Measurements from ENCODE around the gene GPC5.

Gene GPC5

DNA sequence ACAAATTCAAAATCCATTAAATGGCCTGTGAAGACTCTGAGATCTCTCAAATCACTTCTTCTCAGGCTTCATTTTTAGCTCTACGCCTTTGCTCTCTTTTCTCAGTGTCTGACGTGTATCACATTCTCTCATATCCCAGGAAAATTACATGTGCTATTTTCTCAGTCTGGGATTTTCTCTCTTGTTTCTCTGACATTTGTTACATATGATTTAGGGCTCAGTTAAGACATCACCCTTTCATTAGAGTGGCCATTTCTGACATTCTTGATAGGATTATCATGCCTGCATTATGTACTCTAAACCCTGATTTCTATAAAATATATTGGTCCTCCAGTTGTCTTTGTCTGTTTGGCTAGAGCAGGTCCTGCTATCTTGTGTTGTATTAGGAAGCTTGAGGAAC is 136.6 kb downstream of the GPC5 start:
- FAIRE-seq (no peak), DNase-seq (ENCODE audit: low spot score) (no peak)

DNA sequence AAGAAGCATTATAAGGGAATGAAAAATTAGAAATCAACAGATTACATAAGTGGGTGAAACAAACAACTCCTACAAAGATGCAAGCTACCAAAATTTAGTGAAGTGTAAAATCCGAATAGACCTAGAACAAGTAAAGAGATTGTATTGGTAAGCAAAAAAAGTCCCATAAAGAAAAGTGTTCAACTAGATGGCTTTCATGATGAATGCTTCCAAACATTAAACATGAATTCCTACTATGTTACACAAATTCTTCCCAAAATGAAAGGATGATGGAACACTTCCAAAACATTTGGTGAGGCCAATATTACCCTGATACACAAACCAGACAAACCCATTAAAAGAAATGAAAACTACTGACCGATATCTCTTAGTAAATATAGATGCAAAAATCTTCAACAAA is 139.0 kb downstream of the GPC5 start:
- DNase-seq (ENCODE audit: low spot score), result no peak
- FAIRE-seq, result no peak

DNA sequence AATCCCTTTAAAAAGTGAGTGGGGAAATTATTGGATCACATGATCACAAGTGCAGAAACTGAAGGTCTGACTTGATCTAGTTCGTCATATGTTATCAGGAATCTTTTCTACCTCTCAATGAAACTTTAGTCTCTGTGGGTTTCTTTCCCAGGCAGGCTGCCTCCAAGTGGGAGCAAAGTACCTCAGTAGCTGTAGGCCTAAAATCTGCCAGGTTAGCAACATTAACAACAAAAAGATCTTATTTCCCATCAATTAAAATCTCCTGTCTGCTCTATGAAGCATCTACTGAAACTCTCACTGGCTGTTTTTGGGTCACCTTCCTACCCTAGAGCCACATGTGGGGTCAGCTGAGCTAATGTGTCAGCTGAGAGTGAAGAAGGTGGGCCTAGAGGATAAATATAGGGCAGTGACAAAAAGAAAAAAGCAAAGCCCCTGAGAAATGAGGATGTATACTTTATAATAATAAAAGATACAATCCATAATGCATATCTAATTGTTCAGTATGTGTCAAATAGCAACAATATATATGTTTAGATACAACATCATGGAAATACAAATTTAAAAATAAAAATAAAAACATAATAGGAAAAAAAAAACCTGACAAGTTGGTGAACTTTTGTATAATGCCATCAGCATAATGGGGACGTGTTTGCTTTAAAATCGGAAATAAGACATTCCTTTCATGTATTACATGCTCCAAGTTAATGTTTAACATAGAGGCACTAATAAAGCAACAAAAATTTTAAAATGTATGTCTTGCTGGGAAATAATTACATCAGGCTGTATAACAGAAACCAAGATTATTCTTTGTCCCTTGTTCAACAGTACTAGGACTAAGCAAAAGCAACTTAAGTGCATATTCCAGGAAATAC is 141.1 kb downstream of the GPC5 start:
- FAIRE-seq, result no peak
- DNase-seq (ENCODE audit: low spot score), result no peak

DNA sequence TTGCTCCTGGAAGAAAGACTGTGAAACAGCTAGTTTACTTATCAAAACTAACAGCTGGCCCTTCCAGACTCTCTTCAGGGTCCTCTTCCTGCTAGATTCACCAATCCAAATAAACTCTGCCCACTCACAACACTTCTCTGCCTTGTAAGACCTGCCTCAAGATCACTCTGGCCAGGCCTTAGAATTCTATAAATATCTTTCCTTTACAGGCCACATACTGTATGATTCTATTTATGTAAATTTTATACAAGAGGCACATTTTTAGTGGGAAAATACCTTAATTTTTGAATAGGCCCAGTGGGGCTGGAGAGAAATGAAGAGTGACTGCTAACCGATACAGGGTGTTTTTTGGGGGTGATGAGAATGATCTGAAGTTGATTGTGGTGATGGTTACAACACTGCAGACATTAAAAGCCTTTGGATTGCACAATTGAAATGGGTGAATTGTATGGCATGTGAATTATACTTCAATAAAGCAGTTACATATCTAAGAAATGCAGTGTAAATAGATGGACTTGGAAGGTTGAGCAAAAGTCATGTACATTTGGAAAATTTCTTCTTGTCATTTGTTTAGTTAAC is 141.8 kb downstream of the GPC5 start:
- FAIRE-seq (no peak), DNase-seq (ENCODE audit: low spot score) (no peak)

DNA sequence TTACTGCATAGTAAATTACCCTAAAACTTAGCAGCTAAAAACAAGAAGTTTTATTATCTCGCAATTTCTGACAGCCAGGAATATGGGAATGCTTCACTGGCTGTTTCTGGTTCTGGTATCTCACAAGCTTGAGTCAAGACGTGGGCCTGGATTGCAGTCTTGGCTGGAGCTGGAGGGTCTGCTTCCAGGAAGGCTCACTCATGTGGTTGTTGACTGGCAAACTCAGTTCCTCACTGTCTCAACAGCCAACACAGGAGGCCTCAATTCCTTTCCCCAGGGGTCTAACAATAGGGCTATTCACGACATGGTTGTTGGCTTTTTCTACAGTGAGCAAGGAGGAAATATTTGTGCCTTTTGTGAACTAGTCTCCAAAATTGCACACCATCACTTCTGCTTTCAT is 146.3 kb downstream of the GPC5 start:
- DNase-seq (ENCODE audit: low spot score), result no peak
- FAIRE-seq, result no peak

DNA sequence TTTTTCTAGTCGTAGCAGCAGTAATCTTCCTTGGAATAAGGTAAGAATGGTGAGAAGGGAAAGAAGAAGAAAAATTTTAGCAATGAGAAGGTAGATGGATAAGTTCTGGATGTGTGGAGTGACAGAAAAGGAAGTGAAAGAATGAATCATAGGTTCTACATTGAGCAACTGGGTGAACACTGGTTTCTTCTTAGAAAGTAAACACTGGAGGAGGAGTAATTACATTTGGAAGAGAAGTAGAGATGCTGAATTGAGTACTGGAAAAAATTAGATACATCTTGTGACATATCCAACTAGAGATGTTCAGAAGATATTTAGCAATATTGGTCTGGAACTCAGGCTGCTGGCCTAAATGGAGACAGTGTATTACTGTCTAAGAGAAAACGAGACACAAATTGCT is 148.5 kb downstream of the GPC5 start:
- FAIRE-seq (no peak), DNase-seq (ENCODE audit: low spot score) (no peak)

DNA sequence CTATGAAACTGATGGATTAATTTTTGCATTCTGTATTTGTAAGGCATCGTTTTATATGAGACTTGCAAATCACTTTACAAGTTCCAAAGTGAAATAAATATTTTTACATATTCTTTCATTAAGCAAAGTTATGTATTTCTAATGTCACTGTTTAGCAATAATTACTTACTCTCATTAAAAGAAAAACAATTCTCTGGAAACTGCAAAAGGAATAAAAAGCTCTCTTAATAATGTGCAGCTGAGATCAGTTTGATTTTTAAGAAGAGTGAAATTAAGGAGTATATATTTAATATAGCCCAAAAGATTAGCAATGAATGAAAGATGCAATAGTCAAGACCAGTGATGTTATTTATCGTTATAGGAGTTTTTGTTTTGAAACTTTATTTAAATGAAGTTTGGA is 155.2 kb downstream of the GPC5 start:
- FAIRE-seq, result no peak

DNA sequence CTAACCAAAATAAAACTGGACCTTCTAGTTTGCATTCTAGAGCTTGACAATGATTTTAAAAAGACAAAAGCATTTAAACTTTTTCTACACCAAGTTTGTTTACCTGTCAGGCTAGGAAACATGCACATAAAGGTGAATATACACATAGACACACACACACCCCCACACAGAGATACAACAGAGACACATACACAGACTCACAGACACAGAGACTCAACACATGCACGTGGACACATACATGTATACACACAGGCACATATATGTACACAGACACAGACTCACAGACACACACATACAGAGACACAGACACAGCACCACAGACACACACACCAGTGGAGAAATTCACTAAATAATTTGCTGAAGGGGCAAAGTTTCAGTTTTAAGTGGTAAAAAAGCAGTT is 155.7 kb downstream of the GPC5 start:
- DNase-seq (ENCODE audit: low spot score) (no peak), FAIRE-seq (no peak)

More for the DNA sequence above, 155.2 kb downstream of the GPC5 start:
- DNase-seq (ENCODE audit: low spot score), result no peak

DNA sequence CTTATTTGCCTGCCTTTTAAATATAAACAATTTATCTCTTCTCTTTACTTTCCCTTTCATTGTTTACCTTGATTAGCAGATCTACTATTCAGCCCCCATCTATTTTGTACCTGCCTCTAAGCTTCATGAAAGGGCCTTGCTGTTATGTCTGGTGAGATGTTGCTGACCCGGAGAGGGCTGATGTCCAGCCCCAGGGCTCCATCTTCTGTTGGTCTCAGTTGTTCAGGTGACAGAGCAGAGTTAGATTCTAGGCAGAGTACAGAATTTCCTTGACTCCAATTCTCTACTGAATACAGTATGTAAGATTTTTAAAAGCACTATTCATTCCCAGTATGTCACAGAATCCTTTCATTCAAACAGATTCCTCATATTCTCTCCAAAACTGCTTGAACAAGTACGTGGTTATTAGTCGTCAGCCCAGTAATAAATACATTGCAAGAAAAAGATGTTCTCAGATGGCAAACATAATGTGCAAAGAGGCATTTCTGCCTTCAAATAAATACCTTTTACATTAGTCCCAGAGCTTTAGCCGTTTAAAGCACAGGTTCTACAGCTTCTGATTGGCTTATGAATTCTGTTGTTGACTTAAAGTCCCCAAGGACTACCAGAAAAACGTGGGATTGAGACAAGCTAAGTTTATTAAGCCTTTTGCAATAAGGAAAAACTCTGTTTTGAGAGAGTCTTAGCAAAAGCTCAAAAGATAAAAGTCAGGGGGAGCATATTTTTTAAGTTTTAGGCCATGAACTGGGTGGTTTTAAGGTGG is 159.1 kb downstream of the GPC5 start:
- FAIRE-seq (no peak), DNase-seq (ENCODE audit: low spot score) (no peak)

DNA sequence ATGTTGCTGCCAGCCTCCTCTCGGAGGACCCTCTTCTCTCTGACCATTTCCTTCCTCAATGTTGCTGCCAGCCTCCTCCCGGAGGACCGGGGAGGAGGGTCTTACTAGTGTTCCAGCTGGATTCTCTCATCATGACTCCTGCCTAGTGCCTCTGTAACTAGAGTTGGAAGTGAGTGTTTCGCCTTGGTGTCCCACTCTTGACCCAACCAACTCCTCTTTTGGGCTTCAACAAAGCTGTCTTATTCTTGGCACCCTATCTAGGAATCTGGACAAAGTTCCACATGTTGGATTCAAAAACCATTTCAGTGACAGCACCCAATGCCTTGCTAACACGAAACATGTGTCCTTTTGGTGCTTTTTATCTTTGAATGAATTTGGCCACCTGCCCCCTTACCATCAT is 165.4 kb downstream of the GPC5 start:
- DNase-seq (ENCODE audit: low spot score) (no peak), FAIRE-seq (no peak)

DNA sequence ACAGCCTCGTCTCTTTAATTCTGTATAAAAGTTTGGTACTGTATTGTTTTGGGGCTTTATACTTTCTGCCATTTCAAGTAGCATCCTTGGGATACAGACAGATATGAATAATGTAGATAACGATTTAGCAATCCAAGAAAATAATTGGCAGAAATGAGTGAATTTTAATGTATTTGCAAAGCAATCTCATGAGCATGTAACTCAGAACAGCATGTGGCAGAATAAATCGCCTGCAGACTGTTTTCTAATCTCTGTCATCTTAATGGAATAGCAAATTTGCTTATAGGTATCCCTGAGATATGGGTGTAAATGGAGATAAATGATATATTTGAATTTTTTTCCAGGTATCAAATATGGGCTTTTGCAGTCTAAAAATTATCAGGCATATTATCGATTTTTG is 166.0 kb downstream of the GPC5 start:
- FAIRE-seq, result no peak
- no peak for DNase-seq (ENCODE audit: low spot score)

DNA sequence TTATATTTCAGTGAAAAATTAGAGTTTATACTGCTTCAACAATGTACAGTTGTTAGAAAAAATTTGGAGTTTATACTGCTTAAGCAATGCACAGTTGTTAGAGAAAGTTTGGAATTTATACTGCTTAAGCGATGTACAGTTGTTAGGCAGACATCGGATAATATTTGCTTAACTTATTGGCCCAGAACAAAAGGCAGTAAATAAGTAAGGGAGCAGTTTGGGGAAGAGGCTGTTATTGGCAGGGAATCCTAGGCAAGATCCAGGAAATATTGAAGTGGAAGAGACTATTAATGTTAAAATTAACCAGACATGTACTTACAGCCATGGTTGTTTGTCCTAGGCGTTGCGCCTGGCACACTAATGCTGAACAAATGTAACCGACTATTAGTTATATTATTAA is 166.9 kb downstream of the GPC5 start:
- FAIRE-seq, result no peak
- no peak for DNase-seq (ENCODE audit: low spot score)

DNA sequence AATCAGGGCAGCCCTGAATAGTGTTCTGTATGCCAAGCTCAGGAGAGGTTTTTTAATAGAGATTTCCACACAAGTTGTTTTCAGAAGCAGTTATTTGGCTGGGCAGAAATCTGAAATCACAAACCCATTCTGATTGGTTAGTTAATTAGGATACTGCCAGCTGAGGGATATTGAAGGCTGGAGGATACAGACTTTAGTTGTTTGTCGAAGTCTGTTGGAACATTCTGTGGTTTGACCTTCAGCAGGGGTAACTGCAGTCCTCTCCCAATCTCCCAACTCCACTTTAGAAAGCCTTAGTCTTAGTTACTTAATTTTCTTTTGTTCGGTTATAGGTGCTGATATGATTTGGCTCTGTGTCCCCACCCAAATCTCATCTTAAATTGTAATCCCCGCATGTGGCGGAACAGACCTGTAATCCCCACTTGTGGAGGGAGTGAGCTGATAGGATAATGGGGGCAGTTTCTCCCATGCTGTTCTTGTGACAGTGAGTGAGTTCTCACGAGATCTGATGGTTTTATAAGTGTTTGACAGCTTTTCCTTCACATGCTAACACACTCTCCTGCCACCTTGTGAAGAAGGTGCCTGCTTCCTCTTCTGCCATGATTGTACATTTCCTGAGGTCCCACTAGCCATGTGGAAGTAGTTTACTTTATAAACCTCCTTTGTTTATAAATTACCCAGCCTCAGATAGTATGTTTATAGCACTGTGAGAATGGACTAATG is 169.2 kb downstream of the GPC5 start:
- DNase-seq (ENCODE audit: low spot score) (no peak), FAIRE-seq (no peak)

DNA sequence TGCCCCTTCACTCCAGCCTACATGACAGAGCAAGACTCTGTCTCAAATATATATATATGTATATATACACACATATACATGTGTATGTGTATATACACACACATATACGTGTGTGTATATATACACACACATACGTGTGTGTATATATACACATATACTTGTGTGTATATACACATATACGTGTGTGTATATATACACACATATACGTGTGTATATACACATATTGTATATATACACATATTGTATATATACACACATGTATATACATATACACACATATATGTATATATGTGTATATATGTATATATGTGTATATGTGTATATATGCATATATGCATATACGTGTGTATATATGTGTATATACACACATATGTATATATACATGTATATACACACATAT is 173.3 kb downstream of the GPC5 start:
- FAIRE-seq (no peak), DNase-seq (ENCODE audit: low spot score) (no peak)

DNA sequence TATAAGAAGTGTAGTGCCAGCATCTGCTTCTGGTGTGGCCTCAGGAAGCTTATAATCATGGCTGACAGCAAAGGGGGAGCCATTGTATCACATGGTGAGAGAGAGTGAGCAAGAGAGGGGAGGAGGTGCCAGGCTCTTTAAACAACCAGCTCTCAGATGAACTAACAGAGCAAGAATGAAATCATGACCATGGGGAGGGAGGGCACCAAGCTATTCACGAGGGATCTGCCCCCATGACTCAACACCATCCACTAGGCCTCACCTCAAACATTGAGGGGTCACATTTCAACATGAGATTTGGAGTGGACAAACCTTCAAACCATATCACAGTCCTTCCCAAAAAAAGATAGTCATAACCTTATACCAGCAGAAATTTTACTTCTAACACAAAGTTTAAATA is 174.0 kb downstream of the GPC5 start:
- DNase-seq (ENCODE audit: low spot score), result no peak
- FAIRE-seq, result no peak

DNA sequence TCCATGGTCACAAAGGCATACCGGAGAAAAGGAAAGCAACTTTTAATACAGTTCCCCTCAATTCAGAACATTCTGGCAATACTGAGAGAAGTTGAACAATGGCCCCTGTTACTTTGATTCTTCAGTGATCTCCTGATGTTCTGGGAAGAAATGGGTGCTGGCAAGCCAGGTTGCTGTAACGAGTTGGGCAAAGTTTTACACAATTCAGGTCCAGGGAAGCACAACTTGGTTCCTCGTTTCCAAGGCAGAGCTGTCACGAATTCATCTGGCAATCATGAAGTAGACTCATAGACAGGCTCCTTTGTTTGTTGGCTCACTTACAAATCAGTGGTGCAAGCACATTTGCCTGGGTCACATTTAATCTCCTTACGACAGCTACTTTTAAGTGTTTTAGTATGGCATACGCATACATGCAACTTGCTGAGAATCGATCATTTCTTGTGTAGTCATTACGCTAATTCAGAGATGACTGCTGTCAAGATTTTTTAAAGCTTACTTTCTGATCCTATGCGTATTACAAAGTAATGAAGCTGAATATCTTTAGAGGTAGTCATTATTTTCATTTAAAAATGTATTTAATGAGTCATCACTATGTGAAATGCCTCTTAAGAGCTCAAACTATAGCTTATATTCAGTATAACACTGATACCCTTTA is 174.7 kb downstream of the GPC5 start:
- no peak for FAIRE-seq
- DNase-seq (ENCODE audit: low spot score), result no peak

DNA sequence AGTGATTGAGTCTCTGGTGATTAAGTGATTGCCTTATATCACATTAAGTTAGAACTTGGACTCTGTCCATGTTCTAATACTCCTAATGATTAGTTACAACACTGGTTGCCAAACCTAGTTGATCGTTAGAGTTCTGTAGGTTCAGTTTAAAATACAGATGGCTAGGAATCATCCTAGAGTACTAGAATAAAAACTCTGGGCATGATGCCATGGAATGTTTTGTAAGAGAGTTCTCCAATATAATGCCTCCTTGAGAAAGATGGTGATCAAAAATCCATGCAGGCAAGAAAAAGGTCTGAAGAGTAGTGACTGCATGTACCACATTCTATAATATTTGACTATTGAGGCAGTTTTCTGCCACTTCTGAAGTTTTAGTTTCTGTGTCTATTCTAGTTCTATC is 176.3 kb downstream of the GPC5 start:
- no peak for DNase-seq (ENCODE audit: low spot score)
- no peak for FAIRE-seq

DNA sequence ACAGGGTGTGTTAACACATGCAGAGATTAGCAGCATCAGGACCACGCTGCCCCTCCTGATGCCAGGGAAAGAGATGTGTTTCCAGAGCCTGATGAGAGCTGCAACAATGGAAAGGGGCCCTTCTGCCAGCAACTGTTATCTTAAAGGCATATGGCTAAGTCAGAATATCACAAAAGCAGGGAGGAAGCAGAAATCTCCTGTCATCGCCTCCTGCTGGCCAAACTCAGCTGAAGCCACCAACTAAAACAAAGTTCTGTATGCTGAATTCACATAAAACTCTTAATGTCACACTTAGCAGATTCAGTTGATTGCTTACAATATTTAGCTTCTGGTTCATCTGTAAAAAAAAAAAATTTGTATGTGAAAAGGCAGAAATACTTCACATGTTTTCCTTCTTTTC is 178.2 kb downstream of the GPC5 start:
- no peak for DNase-seq (ENCODE audit: low spot score)

DNA sequence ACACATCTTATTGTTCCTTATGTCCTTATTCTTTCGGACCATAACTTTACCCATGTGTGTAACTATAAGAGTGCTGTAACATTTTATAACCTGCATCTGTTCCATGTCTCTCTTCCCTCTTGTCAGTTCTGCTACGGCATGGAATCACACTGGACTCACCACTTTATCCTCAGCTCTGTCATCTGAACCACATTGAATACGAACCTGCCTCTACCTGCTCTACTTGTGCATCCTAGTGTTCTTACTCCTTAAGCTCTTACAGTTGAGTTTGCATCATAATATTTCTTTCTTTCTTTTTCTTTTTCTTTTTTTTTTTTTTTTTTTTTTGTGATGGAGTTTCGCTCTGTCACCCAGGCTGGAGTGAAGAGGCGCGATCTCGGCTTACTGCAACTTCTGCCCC is 180.9 kb downstream of the GPC5 start:
- DNase-seq (ENCODE audit: low spot score) (no peak), FAIRE-seq (no peak)

More for the DNA sequence above, 178.2 kb downstream of the GPC5 start:
- no peak for FAIRE-seq

DNA sequence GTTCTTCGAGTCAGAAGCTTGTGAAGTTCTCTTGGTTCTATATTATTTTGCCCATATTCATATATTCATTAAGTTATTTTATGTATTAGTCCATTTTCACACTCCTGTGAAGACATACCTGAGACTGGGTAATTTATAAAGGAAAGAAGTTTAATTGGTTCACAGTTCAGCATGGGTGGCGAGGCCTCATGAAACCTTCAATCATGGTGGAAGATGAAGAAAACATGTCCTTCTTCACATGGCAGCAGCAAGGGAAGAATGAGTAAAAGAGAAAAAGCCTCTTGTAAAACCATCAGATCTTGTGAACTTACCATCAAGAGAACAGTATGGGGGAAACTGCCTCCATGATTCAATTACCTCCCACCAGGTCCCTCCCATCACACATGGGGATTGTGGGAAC is 182.3 kb downstream of the GPC5 start:
- DNase-seq (ENCODE audit: low spot score), result no peak
- FAIRE-seq, result no peak

DNA sequence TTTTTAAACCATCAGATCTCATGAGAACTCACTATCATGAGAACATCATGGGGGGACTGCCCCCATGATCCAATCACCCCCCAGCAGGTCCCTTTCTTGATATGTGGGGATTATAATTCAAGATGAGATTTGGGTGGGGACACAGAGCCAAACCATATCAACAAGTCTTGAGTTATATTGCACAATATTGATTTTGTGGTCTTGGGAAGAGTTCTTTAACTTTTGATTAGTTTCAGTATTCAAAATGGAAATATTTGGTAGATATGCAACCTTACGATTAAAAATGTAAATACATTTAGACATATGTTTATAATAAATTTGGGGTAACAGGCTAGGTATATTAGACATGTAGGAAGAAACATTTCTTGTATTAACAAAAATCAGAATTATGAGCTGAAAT is 188.2 kb downstream of the GPC5 start:
- no peak for FAIRE-seq
- no peak for DNase-seq (ENCODE audit: low spot score)
